Activated T-cell treated with anti-CD3 and anti-CD28 coated beads, Interleukin-2, amount 50 U/mL, for 4 hours (primary cell): Measurements from ENCODE around the gene MON2. TPM values are rescaled to one million over a fixed set of nuclear protein-coding genes. Genes with fewer than 3 reads are reported as not detected.
"Not testable (repeated sequence)": the region's sequence is repeated elsewhere in the genome, so short reads cannot be mapped to it uniquely, and the experiment has no call there.

Source experiments
- ATAC-seq, 2 donors: fragments of 200-7000 bp; cut with Tn5 transposase; one replicate each; pipeline ENCODE4 v1.10.0; 2021
- DNase-seq: peaks from one replicate; pipeline ENCODE4 v3.0.0-alpha.2; 2020
- H3K27me3 Mint-ChIP-seq: one replicate; pipeline ENCODE4 v1.8.0; 2021; ENCODE audit warnings: low read depth, mixed read lengths
- H3K36me3 Mint-ChIP-seq: one replicate; pipeline ENCODE4 v1.8.0; 2022; ENCODE audit warnings: mixed read lengths; ENCODE audit not compliant: insufficient read depth
- H3K4me1 Mint-ChIP-seq: one replicate; pipeline ENCODE4 v1.8.0; 2021; ENCODE audit warnings: low read depth, mixed read lengths
- H3K4me3 Mint-ChIP-seq: one replicate; pipeline ENCODE4 v1.8.0; 2021; ENCODE audit warnings: mild to moderate bottlenecking, moderate library complexity, mixed read lengths
- H3K9me3 Mint-ChIP-seq: one replicate; pipeline ENCODE4 v1.8.0; 2021; ENCODE audit warnings: mixed read lengths
- total RNA-seq, 3 donors: library from RNA; stranded (reverse); gene quantifications; one replicate each; pipeline ENCODE4 v1.2.1, GENCODE V29; 2021

Gene MON2, protein sequence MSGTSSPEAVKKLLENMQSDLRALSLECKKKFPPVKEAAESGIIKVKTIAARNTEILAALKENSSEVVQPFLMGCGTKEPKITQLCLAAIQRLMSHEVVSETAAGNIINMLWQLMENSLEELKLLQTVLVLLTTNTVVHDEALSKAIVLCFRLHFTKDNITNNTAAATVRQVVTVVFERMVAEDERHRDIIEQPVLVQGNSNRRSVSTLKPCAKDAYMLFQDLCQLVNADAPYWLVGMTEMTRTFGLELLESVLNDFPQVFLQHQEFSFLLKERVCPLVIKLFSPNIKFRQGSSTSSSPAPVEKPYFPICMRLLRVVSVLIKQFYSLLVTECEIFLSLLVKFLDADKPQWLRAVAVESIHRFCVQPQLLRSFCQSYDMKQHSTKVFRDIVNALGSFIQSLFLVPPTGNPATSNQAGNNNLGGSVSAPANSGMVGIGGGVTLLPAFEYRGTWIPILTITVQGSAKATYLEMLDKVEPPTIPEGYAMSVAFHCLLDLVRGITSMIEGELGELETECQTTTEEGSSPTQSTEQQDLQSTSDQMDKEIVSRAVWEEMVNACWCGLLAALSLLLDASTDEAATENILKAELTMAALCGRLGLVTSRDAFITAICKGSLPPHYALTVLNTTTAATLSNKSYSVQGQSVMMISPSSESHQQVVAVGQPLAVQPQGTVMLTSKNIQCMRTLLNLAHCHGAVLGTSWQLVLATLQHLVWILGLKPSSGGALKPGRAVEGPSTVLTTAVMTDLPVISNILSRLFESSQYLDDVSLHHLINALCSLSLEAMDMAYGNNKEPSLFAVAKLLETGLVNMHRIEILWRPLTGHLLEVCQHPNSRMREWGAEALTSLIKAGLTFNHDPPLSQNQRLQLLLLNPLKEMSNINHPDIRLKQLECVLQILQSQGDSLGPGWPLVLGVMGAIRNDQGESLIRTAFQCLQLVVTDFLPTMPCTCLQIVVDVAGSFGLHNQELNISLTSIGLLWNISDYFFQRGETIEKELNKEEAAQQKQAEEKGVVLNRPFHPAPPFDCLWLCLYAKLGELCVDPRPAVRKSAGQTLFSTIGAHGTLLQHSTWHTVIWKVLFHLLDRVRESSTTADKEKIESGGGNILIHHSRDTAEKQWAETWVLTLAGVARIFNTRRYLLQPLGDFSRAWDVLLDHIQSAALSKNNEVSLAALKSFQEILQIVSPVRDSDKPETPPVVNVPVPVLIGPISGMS (N-terminal part only)
- 10 to 100 TPM; 25.9 to 28.4 (median 27.6) TPM for total RNA-seq

GRCh38 chr12:62466594-62467491 lies at the start of gene MON2:
MON2 (plus strand) TSS chr12:62466826; CDS start chr12:62467208, 382 bp downstream.
- Mint-ChIP-seq H3K9me3 (peaks cover 12% of the 10 kb centered on the region), H3K4me3 (peak within 1 kb of the TSS; percentile 93), H3K4me1 (peaks cover 22% of the 10 kb centered on the region), H3K36me3 (no peaks in the 10 kb centered on the region), H3K27me3 (peaks cover 2% of the 10 kb centered on the region)
- ATAC-seq (peak; percentile 98 to 99), DNase-seq (peak; percentile 76)

GRCh38 chr12:62426089-62426488 lies 40.5 kb upstream of the MON2 start:
- ATAC-seq: no peak
- H3K27me3 Mint-ChIP-seq: peaks cover 4% of the 10 kb centered on the region
- H3K9me3 Mint-ChIP-seq: peaks cover 37% of the 10 kb centered on the region
- DNase-seq: no peak
- H3K36me3 Mint-ChIP-seq: peaks cover 1% of the 10 kb centered on the region
- no peaks in the 10 kb centered on the region for H3K4me1 Mint-ChIP-seq
- H3K4me3 Mint-ChIP-seq: no peak overlapping the region

GRCh38 chr12:62429457-62429856 lies 37.2 kb upstream of the MON2 start:
- no peak for DNase-seq
- Mint-ChIP-seq H3K4me1 (peaks cover under 1% of the 10 kb centered on the region), H3K36me3 (peaks cover 1% of the 10 kb centered on the region), H3K9me3 (peaks cover 14% of the 10 kb centered on the region), H3K4me3 (no peak overlapping the region), H3K27me3 (peaks cover 11% of the 10 kb centered on the region)
- no peak for ATAC-seq

- Mint-ChIP-seq H3K36me3 (no peaks in the 10 kb centered on the region), H3K27me3 (peaks cover 22% of the 10 kb centered on the region), H3K4me3 (peak overlapping the region; percentile 80), H3K4me1 (peaks cover 18% of the 10 kb centered on the region), H3K9me3 (no peaks in the 10 kb centered on the region)
- DNase-seq (no peak), ATAC-seq (peak; percentile 12 to 32)
Measured at GRCh38 chr12:62434494-62435302, 31.9 kb upstream of the MON2 start.

- H3K4me1 Mint-ChIP-seq: peaks cover 18% of the 10 kb centered on the region
- peak overlapping the region; percentile 80 for H3K4me3 Mint-ChIP-seq
- H3K9me3 Mint-ChIP-seq: no peaks in the 10 kb centered on the region
- peak; percentile 15 for DNase-seq
- H3K36me3 Mint-ChIP-seq: no peaks in the 10 kb centered on the region
- peak; percentile 73 to 83 for ATAC-seq
- peaks cover 20% of the 10 kb centered on the region for H3K27me3 Mint-ChIP-seq
Measured at GRCh38 chr12:62435303-62436163, 31.1 kb upstream of the MON2 start.

DNA sequence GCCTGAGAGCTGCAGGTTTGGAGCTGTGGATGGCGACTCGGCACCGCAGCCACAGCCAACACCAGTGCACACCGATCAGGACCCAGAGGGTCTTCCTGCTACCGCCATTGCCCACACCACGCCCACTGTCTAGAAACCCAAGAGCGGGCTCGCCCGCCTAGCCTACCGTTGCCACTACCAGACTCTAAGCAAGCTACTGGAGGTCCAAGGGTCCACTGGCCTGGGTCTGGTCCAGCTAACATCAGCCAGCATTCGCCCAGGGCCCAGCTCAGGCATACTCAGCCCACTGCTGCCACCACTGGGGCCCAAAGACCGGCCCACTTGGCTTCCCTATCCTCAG lies 30.5 kb upstream of the MON2 start:
- peaks cover 20% of the 10 kb centered on the region for H3K27me3 Mint-ChIP-seq
- H3K4me3 Mint-ChIP-seq: peak overlapping the region; percentile 9
- H3K36me3 Mint-ChIP-seq: no peaks in the 10 kb centered on the region
- peaks cover 18% of the 10 kb centered on the region for H3K4me1 Mint-ChIP-seq
- ATAC-seq: no peak
- no peaks in the 10 kb centered on the region for H3K9me3 Mint-ChIP-seq
- no peak for DNase-seq

DNA sequence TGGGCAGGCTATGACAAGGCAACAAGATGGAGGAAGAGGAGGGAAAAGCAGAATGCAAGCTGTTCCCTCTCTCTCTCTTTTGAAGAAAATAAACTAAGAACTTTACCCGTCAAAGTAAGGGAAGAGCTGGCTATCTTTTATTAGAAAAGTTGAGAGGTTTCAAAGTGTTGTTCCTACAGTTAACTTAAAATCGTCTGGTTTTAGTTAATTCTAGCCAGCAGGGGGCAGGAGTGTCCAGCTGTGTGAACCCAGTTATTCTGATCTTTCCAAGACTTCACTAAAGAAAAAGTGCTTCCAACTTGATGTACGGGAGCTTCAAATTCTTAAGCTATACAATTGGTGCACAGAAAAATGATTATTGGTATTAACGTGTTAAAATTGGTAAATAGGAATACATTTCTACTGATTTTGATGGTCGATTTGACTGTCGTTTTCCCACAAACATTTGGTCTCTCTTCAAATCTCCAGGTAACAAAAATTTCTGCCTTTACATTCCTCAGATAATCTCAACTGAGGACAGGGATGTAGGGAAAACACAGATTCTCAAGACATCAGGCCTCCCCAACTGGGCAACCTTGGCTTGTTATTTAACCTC lies 28.4 kb upstream of the MON2 start:
- Mint-ChIP-seq H3K9me3 (peaks cover 18% of the 10 kb centered on the region), H3K27me3 (peaks cover 18% of the 10 kb centered on the region), H3K4me1 (peaks cover 18% of the 10 kb centered on the region), H3K4me3 (no peak overlapping the region), H3K36me3 (no peaks in the 10 kb centered on the region)
- peak; percentile 38 for DNase-seq
- ATAC-seq: no peak

- Mint-ChIP-seq H3K9me3 (peaks cover 25% of the 10 kb centered on the region), H3K27me3 (no peaks in the 10 kb centered on the region), H3K4me1 (no peaks in the 10 kb centered on the region), H3K4me3 (no peak overlapping the region), H3K36me3 (no peaks in the 10 kb centered on the region)
- ATAC-seq (no peak), DNase-seq (no peak)
Measured at GRCh38 chr12:62446754-62447452, 19.7 kb upstream of the MON2 start.

GRCh38 chr12:62448436-62448835 lies 18.2 kb upstream of the MON2 start:
- no peak for DNase-seq
- no peak for ATAC-seq
- no peaks in the 10 kb centered on the region for H3K27me3 Mint-ChIP-seq
- no peak overlapping the region for H3K4me3 Mint-ChIP-seq
- peaks cover 10% of the 10 kb centered on the region for H3K9me3 Mint-ChIP-seq
- no peaks in the 10 kb centered on the region for H3K4me1 Mint-ChIP-seq
- H3K36me3 Mint-ChIP-seq: no peaks in the 10 kb centered on the region

DNA sequence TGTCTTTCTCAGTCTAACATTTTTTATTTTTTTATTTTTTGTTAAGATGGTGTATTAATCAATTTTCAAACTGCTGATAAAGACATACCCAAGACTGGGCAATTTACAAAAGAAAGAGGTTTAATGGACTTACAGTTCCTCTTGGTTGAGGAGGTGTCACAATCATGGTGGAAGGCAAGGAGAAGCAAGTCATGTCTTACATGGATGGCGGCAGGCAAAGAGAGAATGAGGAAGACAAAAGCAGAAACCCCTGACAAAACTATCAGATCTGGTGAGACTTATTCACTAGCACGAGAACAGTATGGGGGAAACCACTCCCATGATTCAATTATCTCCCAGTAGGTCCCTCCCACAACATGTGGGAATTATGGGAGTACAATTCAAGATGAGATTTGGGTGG lies 11.2 kb upstream of the MON2 start:
- not testable (repeated sequence) for H3K9me3 Mint-ChIP-seq, H3K4me1 Mint-ChIP-seq, H3K27me3 Mint-ChIP-seq, H3K36me3 Mint-ChIP-seq, ATAC-seq, DNase-seq, H3K4me3 Mint-ChIP-seq

- Mint-ChIP-seq H3K27me3 (peaks cover 10% of the 10 kb centered on the region), H3K36me3 (no peaks in the 10 kb centered on the region), H3K4me3 (no peak overlapping the region), H3K4me1 (no peaks in the 10 kb centered on the region), H3K9me3 (peaks cover 7% of the 10 kb centered on the region)
- DNase-seq (no peak), ATAC-seq (no peak)
Measured at GRCh38 chr12:62458626-62459025, 8.0 kb upstream of the MON2 start.
